Activated CD4-positive, alpha-beta T cell treated with anti-CD3 and anti-CD28 coated beads, Interleukin-10, Interleukin-2, amounts not matched to agents 100 ng/mL and 50 ng/mL, durations not matched to agents 16 hours and 8 hours (primary cell): Measurements from ENCODE around the gene SAMSN1.
"Not testable (repeated sequence)": the region's sequence is repeated elsewhere in the genome, so short reads cannot be mapped to it uniquely, and the experiment has no call there.

Experiments
- DNase-seq: peaks from one replicate; pipeline ENCODE4 v3.0.0-alpha.2; 2020

Gene SAMSN1

DNA sequence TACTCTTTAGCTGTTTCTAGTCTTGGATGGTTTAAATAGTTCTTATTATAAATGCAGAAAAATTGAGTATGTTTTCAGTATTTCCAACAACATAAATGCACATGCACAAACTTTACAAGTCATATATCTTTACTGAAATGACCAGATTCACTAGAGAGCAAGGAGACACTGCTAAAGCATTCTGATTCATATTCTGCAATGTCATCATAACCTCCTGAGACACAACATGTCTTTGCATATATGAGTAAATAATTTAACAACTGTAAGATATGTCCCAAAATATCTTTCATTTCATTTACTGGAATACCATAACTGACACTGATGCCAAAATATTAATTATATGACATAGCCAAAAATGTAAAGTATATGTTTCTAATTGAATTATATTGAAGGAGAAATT is 16.8 kb upstream of the SAMSN1 start:
- DNase-seq: no peak

DNA sequence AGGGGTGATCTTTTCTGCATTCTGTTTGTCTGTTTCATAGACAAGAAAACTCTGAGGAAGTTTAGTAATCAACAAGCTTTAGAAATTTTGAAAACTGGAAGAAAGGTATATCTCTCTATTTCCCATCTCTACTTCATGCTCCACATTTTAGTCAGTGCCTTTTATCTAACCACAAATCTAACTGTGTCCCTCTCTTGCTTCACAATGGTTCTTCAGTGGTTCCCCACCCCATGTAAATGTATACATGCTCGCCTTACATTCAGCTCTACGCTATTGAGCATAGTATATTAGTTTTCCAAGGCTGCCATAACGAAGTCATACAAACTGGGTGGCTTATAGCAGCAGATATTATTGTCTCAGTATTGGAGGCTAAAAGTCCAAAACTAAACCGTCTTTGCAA is 14.4 kb upstream of the SAMSN1 start:
- DNase-seq: peak; percentile 36

DNA sequence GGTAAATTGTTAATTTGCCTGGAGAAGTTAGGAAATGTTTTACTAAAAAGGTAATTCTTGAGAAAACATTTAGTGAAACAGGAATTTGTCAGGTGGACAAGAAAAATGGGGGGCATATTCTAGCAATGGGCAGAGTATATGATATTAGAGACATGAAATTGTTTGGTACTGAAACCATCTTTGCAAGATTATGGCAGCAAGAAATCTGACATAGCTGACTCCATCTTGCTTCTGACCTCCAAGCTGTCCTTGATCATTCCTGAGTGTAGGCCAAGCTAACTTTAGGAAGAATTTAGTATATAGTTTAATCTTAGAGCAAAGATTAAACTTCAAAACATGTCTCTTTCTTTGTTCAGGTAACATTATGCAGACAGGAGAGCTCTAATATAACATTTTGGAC is 14.0 kb upstream of the SAMSN1 start:
- no peak for DNase-seq

DNA sequence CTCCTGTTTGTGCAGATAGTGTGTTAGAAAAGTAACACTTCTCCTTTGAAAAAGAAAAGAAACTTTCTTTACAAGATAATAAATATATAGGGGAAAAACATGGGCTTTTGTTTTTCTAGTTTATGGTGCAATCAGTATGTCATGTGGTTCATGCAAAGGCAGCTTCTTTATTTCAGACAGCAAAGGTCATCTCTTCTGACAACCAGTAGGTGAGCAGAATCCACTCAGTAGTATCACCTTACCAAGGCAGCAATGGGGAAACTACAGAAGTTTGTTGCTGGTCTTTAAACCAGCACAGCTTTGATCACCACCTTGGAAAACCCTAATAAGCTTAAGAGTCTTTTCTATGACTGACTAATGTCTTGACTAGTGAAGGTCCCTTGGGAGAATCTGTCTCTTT is 13.0 kb upstream of the SAMSN1 start:
- no peak for DNase-seq

DNA sequence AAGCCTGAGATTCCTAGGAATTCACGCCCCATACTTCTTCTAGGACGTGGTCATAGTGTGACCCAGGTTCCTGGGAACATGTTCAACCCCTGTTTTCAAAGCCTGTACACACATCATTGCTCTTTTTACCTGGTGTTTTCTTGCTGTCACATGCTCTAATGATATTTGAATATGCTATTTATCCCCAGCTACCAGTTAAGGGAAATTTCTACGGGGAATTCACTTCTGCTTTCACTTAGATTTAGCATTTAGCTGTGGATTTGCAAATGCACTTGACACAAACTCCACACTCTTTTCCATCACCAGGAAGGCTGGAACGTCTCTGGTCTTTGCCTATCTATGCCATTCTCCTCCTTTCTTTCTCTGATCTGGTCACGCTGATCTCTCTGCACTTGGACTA is 11.3 kb upstream of the SAMSN1 start:
- no peak for DNase-seq

DNA sequence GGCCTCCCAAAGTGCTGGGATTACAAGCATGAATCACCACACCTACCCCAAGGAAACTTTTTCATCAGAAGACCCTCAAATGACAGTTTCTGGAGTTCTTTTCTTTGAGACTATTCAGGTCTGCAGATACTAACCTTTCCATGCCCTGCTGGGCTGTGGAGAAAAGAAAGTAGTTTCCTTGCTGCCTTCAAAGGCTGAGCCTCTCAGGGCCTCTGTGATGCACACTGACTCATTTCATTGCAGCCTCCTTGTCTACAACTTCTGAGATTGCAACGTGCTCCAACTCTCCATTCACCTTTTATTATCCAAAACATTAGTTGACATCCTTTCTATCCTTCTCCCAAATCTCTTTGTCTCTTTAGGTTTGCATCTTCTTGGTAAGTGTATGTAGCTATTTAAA is 8.8 kb upstream of the SAMSN1 start:
- DNase-seq: peak; percentile 68

DNA sequence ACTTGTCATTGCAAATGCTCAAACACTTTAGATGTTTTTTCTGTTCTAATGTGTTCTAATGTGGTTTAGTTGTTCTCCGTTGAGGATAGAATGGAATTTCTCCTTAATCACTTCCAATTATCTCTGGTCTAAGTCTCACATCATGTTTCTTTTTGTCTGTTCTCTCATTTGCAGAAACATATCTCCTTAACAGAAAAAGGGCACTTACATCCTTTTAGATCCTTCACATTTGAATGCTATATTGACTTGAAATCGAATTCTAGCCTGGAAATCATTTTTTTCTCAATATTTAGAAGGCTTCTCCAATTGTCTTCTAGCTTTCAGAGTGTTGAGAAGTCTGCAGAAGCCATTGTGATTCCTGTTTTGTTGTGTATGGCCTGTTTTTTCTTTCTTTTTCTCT is 7.3 kb upstream of the SAMSN1 start:
- no peak for DNase-seq

DNA sequence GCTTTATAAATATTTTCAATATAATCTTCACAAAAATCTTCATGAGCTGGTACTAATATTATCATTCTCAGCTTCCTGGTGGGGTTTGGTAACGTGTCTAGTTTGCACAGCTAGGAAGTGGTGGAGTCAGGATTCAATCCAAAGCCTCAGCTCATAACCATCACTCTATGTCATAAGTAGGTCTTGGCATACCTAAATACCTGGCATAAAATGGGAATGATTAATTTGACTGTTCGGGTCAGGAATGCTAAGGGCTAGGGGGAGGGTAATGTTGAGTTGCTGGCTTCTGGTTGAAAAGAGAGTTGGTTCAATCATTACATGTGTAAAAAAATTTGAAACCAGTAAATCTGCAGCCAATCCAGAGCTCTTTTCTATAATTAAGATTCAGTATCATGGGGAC is 5.6 kb upstream of the SAMSN1 start:
- DNase-seq: no peak

DNA sequence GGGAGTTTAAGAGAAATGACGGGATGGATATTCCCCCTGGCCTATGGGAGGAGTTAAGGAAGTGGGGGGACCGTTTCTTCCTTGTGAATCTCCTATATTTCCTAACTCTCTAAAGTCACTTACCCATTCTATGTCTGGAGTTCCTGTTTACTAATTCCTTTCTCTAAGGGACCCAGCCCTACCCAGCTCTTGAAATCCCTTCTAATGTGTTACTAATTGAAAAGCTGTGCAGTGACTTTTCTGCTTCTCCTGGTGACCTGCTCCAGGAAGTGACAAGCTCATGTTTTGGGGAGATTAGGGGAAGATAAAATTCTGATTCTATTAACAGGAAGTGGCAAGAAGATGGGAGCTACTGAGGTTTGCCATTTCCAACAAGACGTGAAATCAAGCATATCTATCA is 4.0 kb upstream of the SAMSN1 start:
- DNase-seq: no peak

DNA sequence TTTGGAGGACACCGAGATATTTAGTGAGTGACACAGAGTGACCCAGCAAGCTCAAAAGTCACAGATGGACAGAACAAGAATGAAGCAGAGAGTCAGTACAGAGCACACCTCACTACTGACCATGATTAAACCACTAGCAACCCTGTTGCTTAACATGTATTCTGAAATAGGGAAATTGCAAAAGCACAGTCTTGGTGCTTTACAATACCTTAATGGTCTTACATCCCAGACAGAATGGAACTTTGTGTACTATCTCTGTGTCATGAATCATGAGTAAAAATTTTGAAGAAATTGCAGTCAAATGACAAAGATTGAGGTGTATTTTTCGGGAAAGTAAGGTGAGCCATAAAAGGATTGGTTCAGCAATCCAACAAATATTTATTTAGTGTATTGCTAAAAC is 2.7 kb upstream of the SAMSN1 start:
- DNase-seq: no peak

DNA sequence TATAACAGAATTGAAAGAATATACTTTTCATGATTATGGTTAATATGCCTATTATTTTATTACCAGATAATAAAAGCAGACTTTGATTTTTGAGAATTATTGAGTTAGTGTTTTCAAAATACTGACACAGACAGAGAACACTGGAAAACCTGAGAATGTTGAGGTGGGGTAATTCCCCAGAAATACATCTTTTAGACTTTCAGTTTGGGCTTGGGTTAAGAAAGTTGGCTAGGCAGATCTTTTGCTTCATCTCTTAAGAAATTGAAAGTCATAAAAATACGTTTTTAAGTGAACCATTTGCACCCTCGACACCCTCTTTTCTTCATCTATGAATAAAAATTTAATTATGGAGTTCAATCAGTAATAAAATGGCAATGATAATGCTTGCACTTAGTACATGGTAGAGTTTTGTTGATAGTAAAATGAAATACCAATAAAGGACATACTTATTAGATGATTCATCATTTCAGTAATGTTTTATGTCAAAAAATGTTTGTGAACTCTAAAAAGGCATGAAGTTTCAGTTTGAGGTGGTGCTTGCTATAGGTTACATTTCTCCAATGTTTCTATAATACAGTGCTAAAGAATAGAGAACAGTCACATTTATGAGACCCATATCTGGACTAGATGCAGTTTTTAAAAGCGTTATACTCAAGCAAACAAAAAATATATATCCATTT is 1.9 kb upstream of the SAMSN1 start:
- DNase-seq: peak; percentile 80

DNA sequence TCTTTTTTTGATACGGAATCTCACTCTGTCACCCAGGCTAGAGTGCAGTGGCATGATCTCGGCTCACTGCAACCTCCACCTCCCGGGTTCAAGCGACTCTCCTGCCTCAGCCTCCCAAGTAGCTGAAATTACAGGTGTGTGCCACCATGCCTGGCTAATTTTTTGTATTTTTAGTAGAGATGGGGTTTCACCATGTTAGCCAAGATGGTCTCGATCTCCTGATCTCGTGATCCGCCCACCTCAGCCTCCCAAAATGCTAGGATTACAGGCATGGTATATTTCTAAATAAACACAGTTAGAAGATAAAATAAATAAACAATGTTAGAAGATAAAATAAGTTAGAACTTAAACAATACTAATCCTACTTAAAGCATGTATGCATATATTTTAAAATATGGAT is 604 bp upstream of the SAMSN1 start:
- DNase-seq: not testable (repeated sequence)

DNA sequence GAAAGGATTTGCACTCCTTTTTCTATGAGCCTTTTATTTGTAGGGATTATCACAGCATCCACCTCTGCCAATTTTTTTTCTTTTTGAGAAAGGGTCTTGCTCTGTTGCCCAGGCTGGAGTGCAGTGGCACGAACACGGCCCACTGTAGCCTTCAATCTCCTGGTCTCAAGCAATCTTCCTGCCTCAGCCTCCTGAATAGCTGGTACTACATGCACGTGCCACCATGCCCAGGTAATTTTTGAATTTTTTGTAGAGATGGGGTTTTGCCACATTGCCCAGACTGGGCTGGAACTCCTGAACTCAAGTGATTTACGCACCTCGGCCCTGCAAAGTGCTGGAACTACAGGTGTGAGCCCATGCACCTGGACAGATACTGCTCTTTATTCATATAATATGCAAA is 2.1 kb downstream of the SAMSN1 start:
- DNase-seq: no peak

DNA sequence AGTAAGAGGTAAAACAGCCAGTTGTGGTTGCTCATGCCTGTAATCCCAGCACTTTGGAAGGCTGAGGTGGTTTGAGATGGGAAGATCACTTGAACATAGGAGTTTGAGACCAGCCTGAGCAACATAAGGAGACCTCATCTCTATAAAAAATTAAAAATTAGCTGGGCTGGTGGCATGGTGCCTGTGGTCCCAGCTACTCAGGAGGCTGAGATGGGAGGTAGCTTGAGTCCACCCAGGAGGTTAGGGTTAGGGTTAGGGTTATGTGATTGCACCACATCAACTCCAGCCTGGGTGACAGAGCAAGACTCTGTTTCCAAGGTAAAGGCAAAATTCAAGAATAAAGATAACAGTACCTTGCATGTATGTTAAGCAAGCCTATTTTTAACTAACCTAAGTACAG is 3.5 kb downstream of the SAMSN1 start:
- DNase-seq: no peak

DNA sequence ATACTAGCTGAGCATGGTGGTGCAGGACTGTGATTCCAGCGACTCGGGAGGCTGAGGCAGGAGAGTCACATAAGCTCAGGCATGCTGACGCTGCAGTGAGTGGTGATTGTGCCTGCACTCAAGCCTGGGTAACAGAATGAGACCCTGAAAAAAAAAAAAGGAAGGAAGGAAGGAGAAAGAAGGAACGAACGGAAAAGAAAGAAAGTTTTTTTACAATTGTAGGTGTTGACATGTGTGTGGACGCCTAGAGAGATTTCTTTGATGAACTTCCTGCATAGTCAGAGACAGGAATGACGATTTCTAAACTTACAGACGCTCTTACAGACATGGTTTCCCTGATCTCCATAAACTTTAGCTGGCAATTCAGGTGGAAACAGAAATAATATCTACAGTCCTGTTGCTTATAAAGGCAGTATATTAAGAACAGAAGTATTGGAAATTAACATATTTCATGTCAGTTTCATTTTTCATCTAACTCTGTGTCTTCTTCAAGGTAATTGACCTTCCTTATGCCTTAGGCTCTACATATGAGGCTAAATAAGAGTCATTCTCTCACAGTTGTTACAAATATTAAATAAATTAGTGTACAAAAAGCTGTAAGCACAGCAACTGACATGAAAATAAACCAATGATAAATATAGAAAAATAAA is 4.1 kb downstream of the SAMSN1 start:
- no peak for DNase-seq

DNA sequence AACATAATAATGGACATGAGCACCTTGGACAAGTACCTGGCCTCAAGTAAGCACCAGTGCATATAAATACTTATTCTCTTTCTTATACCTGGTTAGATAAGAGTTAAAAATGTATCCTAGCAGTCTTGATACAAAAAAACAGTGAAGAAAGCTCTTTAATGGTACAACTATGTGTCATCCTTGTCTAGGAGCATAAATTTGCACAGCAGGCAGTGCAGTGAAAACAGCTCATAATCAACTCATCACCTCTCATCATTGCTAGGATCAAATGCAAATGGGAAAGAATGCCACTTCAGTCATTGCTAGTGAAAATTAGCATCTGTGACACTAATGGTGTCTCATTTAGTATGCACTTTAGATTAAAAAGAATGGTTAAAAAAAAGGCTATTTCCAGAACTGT is 7.6 kb downstream of the SAMSN1 start:
- no peak for DNase-seq

DNA sequence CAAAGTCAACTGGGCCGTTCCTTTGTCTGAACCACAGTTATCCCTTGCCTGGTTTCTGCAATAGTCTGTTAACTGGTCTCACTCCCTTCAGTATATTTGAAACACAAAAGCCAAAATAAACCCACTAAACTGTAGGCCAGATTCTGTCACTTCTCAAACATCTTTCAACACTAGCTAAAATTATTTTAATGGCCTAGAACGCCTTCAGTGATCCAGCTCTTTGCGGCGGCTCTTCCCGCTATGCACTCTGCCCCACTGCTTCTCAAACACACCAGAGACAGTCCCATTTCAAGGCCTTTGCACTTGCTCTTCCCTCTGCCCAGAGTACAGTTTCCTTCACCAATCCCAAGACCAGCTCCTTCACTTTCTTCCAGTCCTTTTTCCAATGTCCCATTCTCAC is 9.2 kb downstream of the SAMSN1 start:
- no peak for DNase-seq

DNA sequence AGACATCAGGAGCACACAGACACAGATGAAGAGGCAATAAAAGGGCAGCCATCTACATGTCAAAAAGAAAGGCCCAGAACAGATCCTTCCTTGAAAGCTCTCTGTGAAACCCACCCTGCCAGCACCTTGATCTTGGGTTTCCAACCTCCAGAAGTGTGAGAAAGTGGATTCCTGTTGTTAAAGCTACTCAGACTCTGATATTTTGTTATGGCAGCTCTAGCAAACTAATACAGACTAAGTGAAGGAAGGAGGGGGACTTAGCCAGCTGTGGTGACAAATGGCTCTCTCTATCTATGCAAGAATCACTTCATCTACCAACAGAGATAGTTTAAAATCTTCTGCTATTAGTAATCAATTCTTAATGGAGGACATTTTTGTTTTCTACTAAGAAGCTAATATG is 10.4 kb downstream of the SAMSN1 start:
- DNase-seq: no peak

DNA sequence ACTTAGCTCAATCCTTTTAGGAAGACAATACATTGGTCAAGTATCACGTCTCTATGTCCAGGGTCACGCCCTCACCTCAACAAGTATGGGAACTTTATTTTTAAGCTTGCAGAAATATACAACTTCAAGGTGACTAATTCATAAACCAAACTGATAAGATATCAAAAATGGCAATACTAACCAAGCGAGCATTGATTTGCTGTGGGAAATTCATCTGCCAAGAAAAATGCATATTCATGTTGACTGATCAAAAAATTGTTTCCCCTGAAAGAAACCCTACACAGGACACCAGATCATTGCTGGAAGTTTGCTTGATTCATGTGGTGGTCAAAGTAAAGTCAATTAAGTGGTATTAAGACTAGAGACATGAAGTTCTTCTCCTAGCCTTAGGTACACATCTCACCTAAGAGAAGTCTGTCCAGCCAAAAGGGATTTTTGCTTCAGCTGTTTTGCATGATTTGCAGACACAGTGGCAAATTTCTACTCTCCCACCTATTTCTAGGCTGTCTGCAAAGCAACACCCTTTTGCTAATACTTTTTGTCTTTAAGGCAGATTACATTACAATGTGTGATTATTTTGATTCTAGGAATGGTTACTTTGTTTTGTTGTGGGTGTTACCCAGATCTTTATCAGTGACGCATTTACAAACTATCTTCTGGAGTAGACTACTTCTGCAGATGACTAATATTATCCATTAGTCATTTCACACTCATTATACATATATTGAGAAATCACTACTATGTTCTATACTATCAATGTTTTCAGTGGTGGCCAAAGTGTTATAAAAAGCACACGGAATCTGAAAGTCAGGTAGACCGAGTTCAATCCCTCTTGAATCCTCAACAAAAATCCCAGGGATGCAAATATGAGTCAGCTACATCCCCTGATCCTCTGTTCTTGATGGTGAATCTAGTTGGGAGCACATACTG is 12.4 kb downstream of the SAMSN1 start:
- peak; percentile 91 for DNase-seq

DNA sequence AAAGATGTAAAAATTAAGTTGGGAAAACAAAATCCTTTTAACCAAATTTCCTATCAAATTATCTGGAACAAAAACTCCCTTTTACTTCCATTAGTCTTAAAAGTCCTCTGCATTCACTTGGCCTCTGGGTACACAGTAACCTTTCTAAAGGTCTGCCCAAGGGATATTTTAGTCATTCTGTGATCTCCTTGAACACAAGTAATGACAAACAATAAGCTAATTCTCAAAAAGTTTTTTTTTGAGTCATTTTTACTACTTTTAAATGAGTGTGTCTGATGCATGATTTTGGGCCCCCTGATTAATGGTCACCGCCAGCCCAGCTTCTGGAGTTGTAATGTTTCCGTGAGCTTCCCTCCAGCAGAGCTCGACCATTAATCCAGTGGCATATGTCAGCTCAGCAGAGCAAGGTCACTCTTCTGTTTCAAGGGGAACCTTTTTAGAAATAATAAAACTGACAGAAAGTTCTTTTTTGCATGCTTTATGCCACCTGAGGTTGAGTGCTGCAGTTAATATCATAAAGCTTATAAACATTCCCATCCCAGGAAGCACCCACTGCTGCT is 14.3 kb downstream of the SAMSN1 start:
- DNase-seq: peak; percentile 63

DNA sequence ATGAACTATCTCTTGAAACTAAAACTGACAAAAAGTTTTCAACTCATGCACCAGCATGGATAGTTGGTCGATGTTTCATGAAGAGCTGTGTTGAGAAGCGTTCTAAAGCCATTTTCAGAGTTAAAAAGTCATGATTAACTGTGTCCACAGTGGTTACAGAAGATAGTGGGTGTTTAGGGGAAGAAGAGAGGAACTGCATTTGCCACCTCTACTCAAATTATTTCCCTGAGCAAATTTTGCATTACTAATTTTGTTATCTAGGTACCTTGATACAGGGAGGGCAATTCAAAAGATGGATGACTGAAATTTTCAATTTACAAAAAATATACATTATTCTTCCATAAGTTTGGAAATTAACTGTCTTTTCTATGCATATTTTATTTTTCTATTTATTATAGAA is 15.5 kb downstream of the SAMSN1 start:
- no peak for DNase-seq

DNA sequence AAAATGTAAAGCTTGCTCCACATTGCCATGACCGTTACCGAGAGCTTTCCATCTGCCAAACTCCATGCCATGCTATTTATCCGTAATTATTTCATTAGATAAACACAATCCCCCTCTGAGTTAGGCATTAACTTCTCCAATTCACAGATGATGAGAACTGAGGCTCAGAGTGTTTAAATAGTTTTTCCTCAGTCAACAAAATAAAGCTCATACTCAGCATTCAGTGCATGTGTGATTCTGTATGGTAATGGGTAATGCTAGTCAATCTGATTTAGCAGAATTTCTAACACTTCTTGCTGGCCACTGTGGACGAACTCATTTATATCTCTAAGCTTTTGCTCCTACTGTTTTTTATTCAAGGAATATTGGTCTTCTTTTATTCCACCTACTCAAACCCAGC is 17.3 kb downstream of the SAMSN1 start:
- peak; percentile 6 for DNase-seq
